Stimulated activated CD8-positive, alpha-beta memory T cell treated with anti-CD3 and anti-CD28 coated beads, Interleukin-15, amount 100 ng/mL, for 24 hours (primary cell): Measurements from ENCODE around the gene PAX3.

ENCODE experiments used
- DNase-seq: peaks from one replicate; pipeline ENCODE4 v3.0.0-alpha.2; 2020; ENCODE audit warnings: low read depth

PAX3 gene

GRCh38 chr2:222298311-222299150 lies at the start of gene PAX3:
Gene PAX3, minus strand, starts transcription at chr2:222298998. Its CDS starts 383 bp downstream, at chr2:222298615.
- DNase-seq: no peak

GRCh38 chr2:222341331-222341730 lies 42.5 kb upstream of the PAX3 start:
- no peak for DNase-seq

GRCh38 chr2:222338374-222338773 lies 39.6 kb upstream of the PAX3 start:
- no peak for DNase-seq

- DNase-seq: no peak
Observed at GRCh38 chr2:222336931-222337330, 38.1 kb upstream of the PAX3 start.

- DNase-seq: no peak
Observed at GRCh38 chr2:222336442-222336841, 37.6 kb upstream of the PAX3 start.

- no peak for DNase-seq
Observed at GRCh38 chr2:222334914-222335313, 36.1 kb upstream of the PAX3 start.

- no peak for DNase-seq
Observed at GRCh38 chr2:222333397-222333796, 34.6 kb upstream of the PAX3 start.

- DNase-seq: no peak
Observed at GRCh38 chr2:222332116-222332515, 33.3 kb upstream of the PAX3 start.

GRCh38 chr2:222330910-222331309 lies 32.1 kb upstream of the PAX3 start:
- DNase-seq: no peak

- DNase-seq: no peak
Observed at GRCh38 chr2:222322236-222322635, 23.4 kb upstream of the PAX3 start.

GRCh38 chr2:222320436-222321395 lies 21.9 kb upstream of the PAX3 start:
- DNase-seq: no peak

- no peak for DNase-seq
Observed at GRCh38 chr2:222319586-222320435, 21.0 kb upstream of the PAX3 start.

GRCh38 chr2:222318712-222319585 lies 20.2 kb upstream of the PAX3 start:
- no peak for DNase-seq

- DNase-seq: no peak
Observed at GRCh38 chr2:222318026-222318711, 19.4 kb upstream of the PAX3 start.

- no peak for DNase-seq
Observed at GRCh38 chr2:222315443-222316121, 16.8 kb upstream of the PAX3 start.

GRCh38 chr2:222313816-222314215 lies 15.0 kb upstream of the PAX3 start:
- DNase-seq: no peak

GRCh38 chr2:222311978-222312738 lies 13.4 kb upstream of the PAX3 start:
- DNase-seq: no peak

GRCh38 chr2:222311319-222311977 lies 12.7 kb upstream of the PAX3 start:
- DNase-seq: no peak
